ENCODE measurements around the gene PTPRK. TPM values are rescaled to one million over a fixed set of nuclear protein-coding genes. Genes with fewer than 3 reads are reported as not detected.

The PTPRK gene
- total RNA-seq, 1 donor from 2014 or later = 4.2 TPM

- DNase-seq (ENCODE audit: low spot score) = no peak
- Mint-ChIP-seq H3K36me3 (ENCODE audit: low read depth) (no peaks in the 10 kb centered on the region), H3K27me3 (ENCODE audit: low read depth) (peaks cover 2% of the 10 kb centered on the region), H3K9me3 (no peaks in the 10 kb centered on the region), H3K27ac (no peak overlapping the region), H3K4me3 (ENCODE audit: low read depth) (no peak overlapping the region), H3K4me1 (ENCODE audit: low read depth) (peaks cover 3% of the 10 kb centered on the region)
- intact Hi-C loops (cut with micrococcal nuclease) = no loop called here
Observed at GRCh38 chr6:128171182-128171581, 349.2 kb downstream of the PTPRK start.

GRCh38 chr6:128168244-128168643, 352.2 kb downstream of the PTPRK start:
- H3K4me3 Mint-ChIP-seq (ENCODE audit: low read depth) = no peak overlapping the region
- H3K9me3 Mint-ChIP-seq = no peaks in the 10 kb centered on the region
- no peak overlapping the region for H3K27ac Mint-ChIP-seq
- DNase-seq (ENCODE audit: low spot score) = no peak
- peaks cover 3% of the 10 kb centered on the region for H3K4me1 Mint-ChIP-seq (ENCODE audit: low read depth)
- H3K27me3 Mint-ChIP-seq (ENCODE audit: low read depth) = peaks cover 4% of the 10 kb centered on the region
- no peaks in the 10 kb centered on the region for H3K36me3 Mint-ChIP-seq (ENCODE audit: low read depth)
- intact Hi-C loops (cut with micrococcal nuclease) = no loop called here

GRCh38 chr6:128167552-128167951, 352.8 kb downstream of the PTPRK start:
- Mint-ChIP-seq H3K36me3 (ENCODE audit: low read depth) (no peaks in the 10 kb centered on the region), H3K4me3 (ENCODE audit: low read depth) (no peak overlapping the region), H3K27ac (no peak overlapping the region), H3K4me1 (ENCODE audit: low read depth) (peaks cover 3% of the 10 kb centered on the region), H3K27me3 (ENCODE audit: low read depth) (peaks cover 4% of the 10 kb centered on the region), H3K9me3 (no peaks in the 10 kb centered on the region)
- intact Hi-C loops (cut with micrococcal nuclease) = no loop called here
- DNase-seq (ENCODE audit: low spot score) = no peak

- H3K36me3 Mint-ChIP-seq (ENCODE audit: low read depth) = no peaks in the 10 kb centered on the region
- H3K4me3 Mint-ChIP-seq (ENCODE audit: low read depth) = no peak overlapping the region
- intact Hi-C loops (cut with micrococcal nuclease) = no loop called here
- no peaks in the 10 kb centered on the region for H3K4me1 Mint-ChIP-seq (ENCODE audit: low read depth)
- H3K27ac Mint-ChIP-seq = no peak overlapping the region
- no peak for DNase-seq (ENCODE audit: low spot score)
- H3K9me3 Mint-ChIP-seq = no peaks in the 10 kb centered on the region
- peaks cover 6% of the 10 kb centered on the region for H3K27me3 Mint-ChIP-seq (ENCODE audit: low read depth)
Observed at GRCh38 chr6:128164254-128164653, 356.1 kb downstream of the PTPRK start.

GRCh38 chr6:128162423-128162822, 358.0 kb downstream of the PTPRK start:
- Mint-ChIP-seq H3K27ac (no peak overlapping the region), H3K4me1 (ENCODE audit: low read depth) (no peaks in the 10 kb centered on the region), H3K36me3 (ENCODE audit: low read depth) (no peaks in the 10 kb centered on the region), H3K4me3 (ENCODE audit: low read depth) (no peak overlapping the region), H3K27me3 (ENCODE audit: low read depth) (peaks cover 6% of the 10 kb centered on the region), H3K9me3 (no peaks in the 10 kb centered on the region)
- DNase-seq (ENCODE audit: low spot score) = no peak
- intact Hi-C loops (cut with micrococcal nuclease) = no loop called here

GRCh38 chr6:128161839-128162238, 358.6 kb downstream of the PTPRK start:
- Mint-ChIP-seq H3K36me3 (ENCODE audit: low read depth) (no peaks in the 10 kb centered on the region), H3K4me3 (ENCODE audit: low read depth) (no peak overlapping the region), H3K4me1 (ENCODE audit: low read depth) (no peaks in the 10 kb centered on the region), H3K9me3 (no peaks in the 10 kb centered on the region), H3K27ac (no peak overlapping the region), H3K27me3 (ENCODE audit: low read depth) (peaks cover 6% of the 10 kb centered on the region)
- intact Hi-C loops (cut with micrococcal nuclease) = no loop called here
- DNase-seq (ENCODE audit: low spot score) = no peak

GRCh38 chr6:128161263-128161662, 359.1 kb downstream of the PTPRK start:
- H3K36me3 Mint-ChIP-seq (ENCODE audit: low read depth) = no peaks in the 10 kb centered on the region
- no peak overlapping the region for H3K4me3 Mint-ChIP-seq (ENCODE audit: low read depth)
- peaks cover 6% of the 10 kb centered on the region for H3K27me3 Mint-ChIP-seq (ENCODE audit: low read depth)
- no peak for DNase-seq (ENCODE audit: low spot score)
- no peaks in the 10 kb centered on the region for H3K4me1 Mint-ChIP-seq (ENCODE audit: low read depth)
- no peak overlapping the region for H3K27ac Mint-ChIP-seq
- H3K9me3 Mint-ChIP-seq = no peaks in the 10 kb centered on the region
- intact Hi-C loops (cut with micrococcal nuclease) = no loop called here

GRCh38 chr6:128158496-128158895, 361.9 kb downstream of the PTPRK start:
- intact Hi-C loops (cut with micrococcal nuclease) = no loop called here
- H3K36me3 Mint-ChIP-seq (ENCODE audit: low read depth) = no peaks in the 10 kb centered on the region
- no peak overlapping the region for H3K27ac Mint-ChIP-seq
- H3K27me3 Mint-ChIP-seq (ENCODE audit: low read depth) = peaks cover 5% of the 10 kb centered on the region
- no peak overlapping the region for H3K4me3 Mint-ChIP-seq (ENCODE audit: low read depth)
- DNase-seq (ENCODE audit: low spot score) = no peak
- no peaks in the 10 kb centered on the region for H3K4me1 Mint-ChIP-seq (ENCODE audit: low read depth)
- H3K9me3 Mint-ChIP-seq = no peaks in the 10 kb centered on the region

GRCh38 chr6:128156321-128157111, 363.9 kb downstream of the PTPRK start:
- Mint-ChIP-seq H3K27ac (no peak overlapping the region), H3K4me1 (ENCODE audit: low read depth) (no peaks in the 10 kb centered on the region), H3K36me3 (ENCODE audit: low read depth) (no peaks in the 10 kb centered on the region), H3K9me3 (no peaks in the 10 kb centered on the region), H3K27me3 (ENCODE audit: low read depth) (peaks cover 14% of the 10 kb centered on the region), H3K4me3 (ENCODE audit: low read depth) (no peak overlapping the region)
- no peak for DNase-seq (ENCODE audit: low spot score)
- intact Hi-C loops (cut with micrococcal nuclease) = no loop called here

- intact Hi-C loops (cut with micrococcal nuclease) = no loop called here
- H3K9me3 Mint-ChIP-seq = no peaks in the 10 kb centered on the region
- no peak overlapping the region for H3K27ac Mint-ChIP-seq
Observed at GRCh38 chr6:128155826-128156225, 364.6 kb downstream of the PTPRK start.

GRCh38 chr6:128152551-128152950, 367.8 kb downstream of the PTPRK start:
- H3K27me3 Mint-ChIP-seq (ENCODE audit: low read depth) = peaks cover 17% of the 10 kb centered on the region
- no peak overlapping the region for H3K27ac Mint-ChIP-seq
- intact Hi-C loops (cut with micrococcal nuclease) = no loop called here
- H3K36me3 Mint-ChIP-seq (ENCODE audit: low read depth) = no peaks in the 10 kb centered on the region
- no peaks in the 10 kb centered on the region for H3K4me1 Mint-ChIP-seq (ENCODE audit: low read depth)
- no peaks in the 10 kb centered on the region for H3K9me3 Mint-ChIP-seq
- H3K4me3 Mint-ChIP-seq (ENCODE audit: low read depth) = no peak overlapping the region
- DNase-seq (ENCODE audit: low spot score) = no peak

More at GRCh38 chr6:128155826-128156225, 364.6 kb downstream of the PTPRK start:
- Mint-ChIP-seq H3K4me1 (ENCODE audit: low read depth) (no peaks in the 10 kb centered on the region), H3K36me3 (ENCODE audit: low read depth) (no peaks in the 10 kb centered on the region), H3K4me3 (ENCODE audit: low read depth) (no peak overlapping the region), H3K27me3 (ENCODE audit: low read depth) (peaks cover 14% of the 10 kb centered on the region)
- no peak for DNase-seq (ENCODE audit: low spot score)

- Mint-ChIP-seq H3K9me3 (no peaks in the 10 kb centered on the region), H3K4me3 (ENCODE audit: low read depth) (no peak overlapping the region), H3K4me1 (ENCODE audit: low read depth) (no peaks in the 10 kb centered on the region), H3K27ac (no peak overlapping the region), H3K27me3 (ENCODE audit: low read depth) (peaks cover 17% of the 10 kb centered on the region), H3K36me3 (ENCODE audit: low read depth) (no peaks in the 10 kb centered on the region)
- DNase-seq (ENCODE audit: low spot score) = no peak
- intact Hi-C loops (cut with micrococcal nuclease) = no loop called here
Observed at GRCh38 chr6:128150376-128150775, 370.0 kb downstream of the PTPRK start.

- Mint-ChIP-seq H3K36me3 (ENCODE audit: low read depth) (no peaks in the 10 kb centered on the region), H3K4me1 (ENCODE audit: low read depth) (peaks cover 2% of the 10 kb centered on the region), H3K9me3 (no peaks in the 10 kb centered on the region), H3K27me3 (ENCODE audit: low read depth) (peaks cover 17% of the 10 kb centered on the region), H3K4me3 (ENCODE audit: low read depth) (no peak overlapping the region), H3K27ac (no peak overlapping the region)
- DNase-seq (ENCODE audit: low spot score) = no peak
- intact Hi-C loops (cut with micrococcal nuclease) = no loop called here
Observed at GRCh38 chr6:128149796-128150195, 370.6 kb downstream of the PTPRK start.
